ENCODE data around the gene CYP46A1.
"Not testable (repeated sequence)": the region's sequence is repeated elsewhere in the genome, so short reads cannot be mapped to it uniquely, and the experiment has no call there.

The CYP46A1 gene

GRCh38 chr14:99748529-99748928, 64.4 kb downstream of the CYP46A1 start:
- DNase-seq: no peak

GRCh38 chr14:99749142-99749541, 65.0 kb downstream of the CYP46A1 start:
- DNase-seq: no peak

- no peak for DNase-seq
Observed at GRCh38 chr14:99749763-99750715, 65.9 kb downstream of the CYP46A1 start.

GRCh38 chr14:99750746-99751450, 66.8 kb downstream of the CYP46A1 start:
- DNase-seq: no peak

- no peak for DNase-seq
Observed at GRCh38 chr14:99751539-99752485, 67.7 kb downstream of the CYP46A1 start.

GRCh38 chr14:99752486-99753121, 68.5 kb downstream of the CYP46A1 start:
- DNase-seq: no peak

GRCh38 chr14:99753225-99754140, 69.4 kb downstream of the CYP46A1 start:
- DNase-seq: no peak

- DNase-seq: no peak
Observed at GRCh38 chr14:99754141-99755067, 70.3 kb downstream of the CYP46A1 start.

- no peak for DNase-seq
Observed at GRCh38 chr14:99755068-99755405, 70.9 kb downstream of the CYP46A1 start.

- DNase-seq: no peak
Observed at GRCh38 chr14:99755629-99756603, 71.8 kb downstream of the CYP46A1 start.

- no peak for DNase-seq
Observed at GRCh38 chr14:99756796-99757195, 72.7 kb downstream of the CYP46A1 start.

GRCh38 chr14:99757331-99758070, 73.4 kb downstream of the CYP46A1 start:
- no peak for DNase-seq

GRCh38 chr14:99758121-99758821, 74.2 kb downstream of the CYP46A1 start:
- DNase-seq: no peak

- DNase-seq: no peak
Observed at GRCh38 chr14:99758872-99759545, 74.9 kb downstream of the CYP46A1 start.

GRCh38 chr14:99759546-99759925, 75.4 kb downstream of the CYP46A1 start:
- DNase-seq: no peak

GRCh38 chr14:99760817-99761216, 76.7 kb downstream of the CYP46A1 start:
- DNase-seq: no peak

- DNase-seq: not testable (repeated sequence)
Observed at GRCh38 chr14:99762911-99763310, 78.8 kb downstream of the CYP46A1 start.

All from NCI-H2227 treated with DMSO at 0.1 percent for 48 hours (cell line).